SK-N-SH treated with all-trans-retinoic acid at 6 μM for 48 hours (cell line): ENCODE data around the gene B4GALNT3.

Source experiments
- ATAC-seq: fragments of 200-7000 bp; cut with Tn5 transposase; 3 replicates; pipeline ENCODE4 v1.9.1; 2020; ENCODE audit warnings: mild to moderate bottlenecking, moderate library complexity
- BACH2 ChIP-seq: fragments of 250-450 bp; sonication (Bioruptor Pico); IDR thresholded peaks from 2 replicates; pipeline ENCODE4 v1.9.0; 2021; ENCODE audit warnings: mild to moderate bottlenecking, borderline replicate concordance
- CSDC2 ChIP-seq: fragments of 250-450 bp; sonication (Bioruptor Pico); IDR thresholded peaks from 2 replicates; pipeline ENCODE4 v1.5.0; 2020; ENCODE audit warnings: mild to moderate bottlenecking, moderate library complexity
- GLIS3 ChIP-seq: fragments of 250-450 bp; sonication (Bioruptor Pico); IDR thresholded peaks from 2 replicates; pipeline ENCODE4 v1.5.0; 2020; ENCODE audit warnings: mild to moderate bottlenecking, moderate library complexity
- ISL1 ChIP-seq: fragments of 250-450 bp; sonication (Bioruptor Pico); IDR thresholded peaks from 2 replicates; pipeline ENCODE4 v2.1.2; 2022; ENCODE audit warnings: mild to moderate bottlenecking, moderate library complexity
- OSR1 ChIP-seq: fragments of 250-450 bp; sonication (Bioruptor Pico); IDR thresholded peaks from 2 replicates; pipeline ENCODE4 v1.8.0; 2022; ENCODE audit warnings: moderate library complexity, mild to moderate bottlenecking, inconsistent platforms
- PPARA ChIP-seq: fragments of 250-450 bp; sonication (Bioruptor Pico); IDR thresholded peaks from 2 replicates; pipeline ENCODE4 v1.5.0; 2020; ENCODE audit warnings: mild to moderate bottlenecking, borderline replicate concordance
- SNAI2 ChIP-seq: fragments of 250-450 bp; sonication (Bioruptor Pico); IDR thresholded peaks from 2 replicates; pipeline ENCODE4 v1.5.0; 2020; ENCODE audit warnings: mild to moderate bottlenecking, moderate library complexity
- TCF4 ChIP-seq: fragments of 250-450 bp; sonication (Bioruptor Pico); IDR thresholded peaks from 2 replicates; pipeline ENCODE4 v1.8.0; 2021; ENCODE audit warnings: mild to moderate bottlenecking, moderate library complexity, borderline replicate concordance
- TOX ChIP-seq: fragments of 250-450 bp; sonication (Bioruptor Pico); IDR thresholded peaks from 2 replicates; pipeline ENCODE4 v1.8.0; 2021; ENCODE audit warnings: mild to moderate bottlenecking, moderate library complexity, borderline replicate concordance
- ZC3H10 ChIP-seq: fragments of 250-450 bp; sonication (Bioruptor Pico); IDR thresholded peaks from 2 replicates; pipeline ENCODE4 v1.5.1; 2021; ENCODE audit warnings: mild to moderate bottlenecking, moderate library complexity
- ZFP3 ChIP-seq: fragments of 250-450 bp; sonication (Bioruptor Pico); IDR thresholded peaks from 2 replicates; pipeline ENCODE4 v1.5.0; 2020; ENCODE audit warnings: mild to moderate bottlenecking, moderate library complexity
- ZFP30 ChIP-seq: fragments of 450-650 bp; formaldehyde crosslinking; IDR thresholded peaks from 2 replicates; pipeline ENCODE4 v1.5.0; 2022; ENCODE audit warnings: mild to moderate bottlenecking, moderate library complexity
- ZNF70 ChIP-seq: fragments of 450-650 bp; formaldehyde crosslinking; IDR thresholded peaks from 2 replicates; pipeline ENCODE4 v1.5.0; 2020; ENCODE audit warnings: mild to moderate bottlenecking, moderate library complexity
- TF ChIP-seq, protein P1 (sequence below): fragments of 250-450 bp; sonication (Bioruptor Pico); IDR thresholded peaks from 2 replicates; pipeline ENCODE4 v1.5.1; 2020; ENCODE audit warnings: low read depth, mild to moderate bottlenecking, moderate library complexity
- TF ChIP-seq, protein P2 (sequence below): fragments of 250-450 bp; sonication (Bioruptor Pico); IDR thresholded peaks from 2 replicates; pipeline ENCODE4 v1.8.0; 2021; ENCODE audit warnings: low read depth, mild to moderate bottlenecking, moderate library complexity, borderline replicate concordance
- TF ChIP-seq, protein P3 (sequence below): fragments of 250-450 bp; sonication (Bioruptor Pico); IDR thresholded peaks from 2 replicates; pipeline ENCODE4 v1.5.0; 2020; ENCODE audit warnings: mild to moderate bottlenecking, moderate library complexity
- TF ChIP-seq, protein P4 (sequence below): fragments of 250-450 bp; sonication (Bioruptor Pico); IDR thresholded peaks from 2 replicates; pipeline ENCODE4 v1.8.0; 2020; ENCODE audit warnings: mild to moderate bottlenecking, moderate library complexity, borderline replicate concordance
- TF ChIP-seq, protein P5 (sequence below): fragments of 250-450 bp; sonication (Bioruptor Pico); IDR thresholded peaks from 2 replicates; pipeline ENCODE4 v1.5.1; 2021; ENCODE audit warnings: mild to moderate bottlenecking, moderate library complexity

B4GALNT3 gene

DNA sequence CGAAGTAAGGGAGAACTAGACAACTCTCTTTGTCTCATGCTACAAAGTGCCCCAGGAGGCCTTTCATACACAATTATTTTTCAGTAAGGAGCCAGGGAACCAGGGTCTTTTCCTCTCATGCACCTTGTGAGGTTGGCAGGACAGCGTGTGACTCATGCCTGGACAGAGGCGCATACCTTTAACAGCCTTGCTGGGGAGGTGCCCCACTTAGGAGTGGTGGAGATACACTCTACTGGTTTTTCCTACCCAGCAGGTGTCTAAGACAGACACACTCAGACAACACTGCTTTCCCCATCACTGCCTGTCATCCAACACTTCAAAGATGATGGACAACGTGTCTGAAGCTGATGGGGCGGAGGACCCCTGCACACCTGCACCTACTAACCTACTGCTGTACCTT, 49.1 kb downstream of the B4GALNT3 start (continued):
- no peak for TF ChIP-seq OSR1
- TF ChIP-seq ZNF70 (CRISPR knock-in tag), result no peak
- TF ChIP-seq ZC3H10, result no peak
- no peak for TF ChIP-seq CSDC2 (CRISPR knock-in tag)

DNA sequence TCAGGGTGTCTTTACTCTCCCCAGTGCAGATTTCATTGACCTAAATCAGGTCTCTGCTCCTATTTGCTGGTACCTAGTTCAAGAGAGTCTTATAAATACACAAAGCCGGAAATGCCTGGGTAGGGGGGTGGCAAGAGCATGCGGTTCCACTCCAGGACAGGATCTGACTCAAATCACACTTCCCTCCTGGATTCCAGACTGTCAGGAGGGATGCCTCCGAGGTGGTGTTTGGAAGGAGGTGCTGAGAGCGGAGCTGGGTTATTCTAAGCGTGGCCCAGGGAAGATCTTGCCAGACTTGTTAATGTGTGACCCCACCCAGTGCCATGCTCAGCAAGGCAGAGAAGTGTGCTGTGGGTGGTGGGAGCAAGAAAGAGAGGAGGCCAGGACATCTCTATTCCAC, 49.8 kb downstream of the B4GALNT3 start:
- TF ChIP-seq, protein P1, sequence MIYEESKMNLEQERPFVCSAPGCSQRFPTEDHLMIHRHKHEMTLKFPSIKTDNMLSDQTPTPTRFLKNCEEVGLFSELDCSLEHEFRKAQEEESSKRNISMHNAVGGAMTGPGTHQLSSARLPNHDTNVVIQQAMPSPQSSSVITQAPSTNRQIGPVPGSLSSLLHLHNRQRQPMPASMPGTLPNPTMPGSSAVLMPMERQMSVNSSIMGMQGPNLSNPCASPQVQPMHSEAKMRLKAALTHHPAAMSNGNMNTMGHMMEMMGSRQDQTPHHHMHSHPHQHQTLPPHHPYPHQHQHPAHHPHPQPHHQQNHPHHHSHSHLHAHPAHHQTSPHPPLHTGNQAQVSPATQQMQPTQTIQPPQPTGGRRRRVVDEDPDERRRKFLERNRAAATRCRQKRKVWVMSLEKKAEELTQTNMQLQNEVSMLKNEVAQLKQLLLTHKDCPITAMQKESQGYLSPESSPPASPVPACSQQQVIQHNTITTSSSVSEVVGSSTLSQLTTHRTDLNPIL, result no peak
- TF ChIP-seq ISL1 (CRISPR knock-in tag) (no peak), BACH2 (CRISPR knock-in tag) (no peak), ZFP30 (no peak), TCF4 (no peak), OSR1 (no peak), SNAI2 (CRISPR knock-in tag) (no peak), TOX (CRISPR knock-in tag) (no peak), GLIS3 (CRISPR knock-in tag) (no peak), ZC3H10 (no peak), CSDC2 (CRISPR knock-in tag) (no peak), PPARA (no peak), ZFP3 (CRISPR knock-in tag) (no peak), ZNF70 (CRISPR knock-in tag) (no peak)
- TF ChIP-seq, protein P2, sequence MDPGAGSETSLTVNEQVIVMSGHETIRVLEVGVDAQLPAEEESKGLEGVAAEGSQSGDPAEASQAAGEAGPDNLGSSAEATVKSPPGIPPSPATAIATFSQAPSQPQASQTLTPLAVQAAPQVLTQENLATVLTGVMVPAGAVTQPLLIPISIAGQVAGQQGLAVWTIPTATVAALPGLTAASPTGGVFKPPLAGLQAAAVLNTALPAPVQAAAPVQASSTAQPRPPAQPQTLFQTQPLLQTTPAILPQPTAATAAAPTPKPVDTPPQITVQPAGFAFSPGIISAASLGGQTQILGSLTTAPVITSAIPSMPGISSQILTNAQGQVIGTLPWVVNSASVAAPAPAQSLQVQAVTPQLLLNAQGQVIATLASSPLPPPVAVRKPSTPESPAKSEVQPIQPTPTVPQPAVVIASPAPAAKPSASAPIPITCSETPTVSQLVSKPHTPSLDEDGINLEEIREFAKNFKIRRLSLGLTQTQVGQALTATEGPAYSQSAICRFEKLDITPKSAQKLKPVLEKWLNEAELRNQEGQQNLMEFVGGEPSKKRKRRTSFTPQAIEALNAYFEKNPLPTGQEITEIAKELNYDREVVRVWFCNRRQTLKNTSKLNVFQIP (CRISPR knock-in tag), result no peak
- TF ChIP-seq, protein P3, sequence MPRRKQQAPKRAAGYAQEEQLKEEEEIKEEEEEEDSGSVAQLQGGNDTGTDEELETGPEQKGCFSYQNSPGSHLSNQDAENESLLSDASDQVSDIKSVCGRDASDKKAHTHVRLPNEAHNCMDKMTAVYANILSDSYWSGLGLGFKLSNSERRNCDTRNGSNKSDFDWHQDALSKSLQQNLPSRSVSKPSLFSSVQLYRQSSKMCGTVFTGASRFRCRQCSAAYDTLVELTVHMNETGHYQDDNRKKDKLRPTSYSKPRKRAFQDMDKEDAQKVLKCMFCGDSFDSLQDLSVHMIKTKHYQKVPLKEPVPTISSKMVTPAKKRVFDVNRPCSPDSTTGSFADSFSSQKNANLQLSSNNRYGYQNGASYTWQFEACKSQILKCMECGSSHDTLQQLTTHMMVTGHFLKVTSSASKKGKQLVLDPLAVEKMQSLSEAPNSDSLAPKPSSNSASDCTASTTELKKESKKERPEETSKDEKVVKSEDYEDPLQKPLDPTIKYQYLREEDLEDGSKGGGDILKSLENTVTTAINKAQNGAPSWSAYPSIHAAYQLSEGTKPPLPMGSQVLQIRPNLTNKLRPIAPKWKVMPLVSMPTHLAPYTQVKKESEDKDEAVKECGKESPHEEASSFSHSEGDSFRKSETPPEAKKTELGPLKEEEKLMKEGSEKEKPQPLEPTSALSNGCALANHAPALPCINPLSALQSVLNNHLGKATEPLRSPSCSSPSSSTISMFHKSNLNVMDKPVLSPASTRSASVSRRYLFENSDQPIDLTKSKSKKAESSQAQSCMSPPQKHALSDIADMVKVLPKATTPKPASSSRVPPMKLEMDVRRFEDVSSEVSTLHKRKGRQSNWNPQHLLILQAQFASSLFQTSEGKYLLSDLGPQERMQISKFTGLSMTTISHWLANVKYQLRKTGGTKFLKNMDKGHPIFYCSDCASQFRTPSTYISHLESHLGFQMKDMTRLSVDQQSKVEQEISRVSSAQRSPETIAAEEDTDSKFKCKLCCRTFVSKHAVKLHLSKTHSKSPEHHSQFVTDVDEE, result no peak
- TF ChIP-seq, protein P4, sequence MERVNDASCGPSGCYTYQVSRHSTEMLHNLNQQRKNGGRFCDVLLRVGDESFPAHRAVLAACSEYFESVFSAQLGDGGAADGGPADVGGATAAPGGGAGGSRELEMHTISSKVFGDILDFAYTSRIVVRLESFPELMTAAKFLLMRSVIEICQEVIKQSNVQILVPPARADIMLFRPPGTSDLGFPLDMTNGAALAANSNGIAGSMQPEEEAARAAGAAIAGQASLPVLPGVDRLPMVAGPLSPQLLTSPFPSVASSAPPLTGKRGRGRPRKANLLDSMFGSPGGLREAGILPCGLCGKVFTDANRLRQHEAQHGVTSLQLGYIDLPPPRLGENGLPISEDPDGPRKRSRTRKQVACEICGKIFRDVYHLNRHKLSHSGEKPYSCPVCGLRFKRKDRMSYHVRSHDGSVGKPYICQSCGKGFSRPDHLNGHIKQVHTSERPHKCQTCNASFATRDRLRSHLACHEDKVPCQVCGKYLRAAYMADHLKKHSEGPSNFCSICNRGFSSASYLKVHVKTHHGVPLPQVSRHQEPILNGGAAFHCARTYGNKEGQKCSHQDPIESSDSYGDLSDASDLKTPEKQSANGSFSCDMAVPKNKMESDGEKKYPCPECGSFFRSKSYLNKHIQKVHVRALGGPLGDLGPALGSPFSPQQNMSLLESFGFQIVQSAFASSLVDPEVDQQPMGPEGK (CRISPR knock-in tag), result no peak
- TF ChIP-seq, protein P5, sequence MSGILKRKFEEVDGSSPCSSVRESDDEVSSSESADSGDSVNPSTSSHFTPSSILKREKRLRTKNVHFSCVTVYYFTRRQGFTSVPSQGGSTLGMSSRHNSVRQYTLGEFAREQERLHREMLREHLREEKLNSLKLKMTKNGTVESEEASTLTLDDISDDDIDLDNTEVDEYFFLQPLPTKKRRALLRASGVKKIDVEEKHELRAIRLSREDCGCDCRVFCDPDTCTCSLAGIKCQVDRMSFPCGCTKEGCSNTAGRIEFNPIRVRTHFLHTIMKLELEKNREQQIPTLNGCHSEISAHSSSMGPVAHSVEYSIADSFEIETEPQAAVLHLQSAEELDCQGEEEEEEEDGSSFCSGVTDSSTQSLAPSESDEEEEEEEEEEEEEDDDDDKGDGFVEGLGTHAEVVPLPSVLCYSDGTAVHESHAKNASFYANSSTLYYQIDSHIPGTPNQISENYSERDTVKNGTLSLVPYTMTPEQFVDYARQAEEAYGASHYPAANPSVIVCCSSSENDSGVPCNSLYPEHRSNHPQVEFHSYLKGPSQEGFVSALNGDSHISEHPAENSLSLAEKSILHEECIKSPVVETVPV, result no peak

DNA sequence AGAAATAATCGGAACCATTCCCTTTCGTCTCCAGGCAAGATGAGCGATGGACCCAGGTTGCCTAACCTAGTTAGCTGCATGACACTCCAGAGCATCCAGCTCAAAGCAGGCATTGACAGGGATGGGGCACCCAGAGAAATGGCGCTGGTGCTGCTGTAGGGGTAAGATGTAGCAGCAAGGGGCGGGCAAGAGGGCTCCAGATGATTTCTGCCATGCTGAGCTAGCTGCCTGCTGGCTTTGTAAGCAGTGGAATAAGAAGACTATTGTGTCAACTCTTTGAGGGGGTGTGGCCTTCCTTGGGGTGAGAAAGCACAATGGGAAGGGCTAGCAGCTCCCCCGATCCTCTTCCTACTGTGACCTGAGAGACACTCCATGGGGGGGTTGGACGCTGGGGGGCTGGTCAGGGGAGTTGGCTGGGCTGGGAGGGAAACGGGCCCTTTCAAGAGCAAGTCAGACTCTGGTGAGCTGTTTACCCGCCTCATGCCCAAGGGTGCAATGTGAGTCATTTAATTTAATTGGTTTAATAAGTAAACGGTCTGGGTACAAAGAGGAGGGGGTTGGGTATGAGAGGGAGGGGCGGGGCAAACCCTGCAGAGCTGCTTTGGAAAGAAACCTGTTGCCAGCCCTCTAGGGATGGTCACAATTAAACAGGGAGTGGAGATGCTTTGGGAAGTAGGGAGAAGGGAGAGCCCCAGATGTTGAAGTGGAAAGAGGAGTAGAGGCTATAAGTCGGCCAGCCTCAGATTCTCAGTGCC, 50.5 kb downstream of the B4GALNT3 start:
- TF ChIP-seq GLIS3 (CRISPR knock-in tag), result no peak
- TF ChIP-seq PPARA, result no peak
- no peak for TF ChIP-seq TCF4
- TF ChIP-seq, protein P1, result no peak
- TF ChIP-seq ZFP3 (CRISPR knock-in tag), result no peak
- no peak for ATAC-seq

More for the DNA sequence above, 49.8 kb downstream of the B4GALNT3 start:
- ATAC-seq, result peak; percentile 27; the same call in 1 of the 3 replicates
